G401.6 (cell line): ENCODE measurements around the gene KAT14.
"Not testable (repeated sequence)": the region's sequence is repeated elsewhere in the genome, so short reads cannot be mapped to it uniquely, and the experiment has no call there.

ENCODE experiments used
- FAIRE-seq: peaks from 2 replicates; lab custom pipeline; 2012; peaks lifted over from hg19 to GRCh38; lab: Jason Lieb, UNC

KAT14 gene

GRCh38 chr20:18164356-18164755, 26.7 kb downstream of the KAT14 start:
- FAIRE-seq: no peak

- no peak for FAIRE-seq
Measured at GRCh38 chr20:18165553-18165952, 27.9 kb downstream of the KAT14 start.

- no peak for FAIRE-seq
Measured at GRCh38 chr20:18166241-18166881, 28.7 kb downstream of the KAT14 start.

GRCh38 chr20:18166950-18167349, 29.3 kb downstream of the KAT14 start:
- no peak for FAIRE-seq

GRCh38 chr20:18172379-18172778, 34.7 kb downstream of the KAT14 start:
- FAIRE-seq: no peak

GRCh38 chr20:18174906-18175683, 37.4 kb downstream of the KAT14 start:
- FAIRE-seq: no peak

- no peak for FAIRE-seq
Measured at GRCh38 chr20:18176318-18176785, 38.7 kb downstream of the KAT14 start.

GRCh38 chr20:18180366-18180765, 42.7 kb downstream of the KAT14 start:
- FAIRE-seq: not testable (repeated sequence)

- FAIRE-seq: no peak
Measured at GRCh38 chr20:18180815-18181214, 43.2 kb downstream of the KAT14 start.

- FAIRE-seq: no peak
Measured at GRCh38 chr20:18187020-18187419, 49.4 kb downstream of the KAT14 start.

GRCh38 chr20:18188434-18188833, 50.8 kb downstream of the KAT14 start:
- no peak for FAIRE-seq

GRCh38 chr20:18190338-18191233, 52.9 kb downstream of the KAT14 start:
- FAIRE-seq: no peak

- FAIRE-seq: no peak
Measured at GRCh38 chr20:18191306-18191705, 53.6 kb downstream of the KAT14 start.

- not testable (repeated sequence) for FAIRE-seq
Measured at GRCh38 chr20:18194461-18194860, 56.8 kb downstream of the KAT14 start.

GRCh38 chr20:18195931-18196330, 58.3 kb downstream of the KAT14 start:
- FAIRE-seq: no peak

GRCh38 chr20:18197382-18198070, 59.9 kb downstream of the KAT14 start:
- FAIRE-seq: no peak

- no peak for FAIRE-seq
Measured at GRCh38 chr20:18202966-18203365, 65.3 kb downstream of the KAT14 start.

GRCh38 chr20:18203700-18204099, 66.0 kb downstream of the KAT14 start:
- not testable (repeated sequence) for FAIRE-seq

- no peak for FAIRE-seq
Measured at GRCh38 chr20:18213002-18213401, 75.3 kb downstream of the KAT14 start.

GRCh38 chr20:18215566-18215965, 77.9 kb downstream of the KAT14 start:
- no peak for FAIRE-seq

GRCh38 chr20:18218280-18218679, 80.6 kb downstream of the KAT14 start:
- FAIRE-seq: no peak

GRCh38 chr20:18223409-18223808, 85.7 kb downstream of the KAT14 start:
- FAIRE-seq: no peak
